ENCODE results near the gene AKAP4. TPM values are rescaled to one million over a fixed set of nuclear protein-coding genes. Genes with fewer than 3 reads are reported as not detected.

AKAP4 gene
- total and polyA plus RNA-seq, 4 donors, result not detected

DNA sequence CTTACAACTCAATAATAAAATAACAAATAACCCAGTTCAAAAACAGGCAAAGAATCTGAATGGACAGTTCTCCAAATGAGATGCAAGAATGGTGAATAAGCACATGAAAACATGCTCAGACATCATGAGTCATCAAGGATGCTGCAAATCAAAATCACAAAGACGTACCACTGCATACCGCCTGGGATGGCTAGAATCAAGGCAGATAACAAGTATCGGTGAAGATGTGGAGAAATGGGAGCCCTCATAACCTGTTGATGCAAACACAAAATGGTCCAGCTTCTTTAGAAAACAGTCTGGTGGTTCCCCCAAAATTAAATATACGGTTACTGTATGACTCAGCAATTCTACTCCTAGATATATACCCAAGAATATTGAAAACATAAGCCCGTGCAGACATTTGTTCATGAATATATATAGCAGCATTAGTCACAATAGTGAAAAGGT lies 32.5 kb downstream of the AKAP4 start:
- no peak overlapping the region for H3K27ac ChIP-seq (ENCODE audit: low read depth in 1 of 2, low read length in 2 of 2)
- no peaks in the 10 kb centered on the region for H3K4me1 ChIP-seq (ENCODE audit: control insufficient read depth in 4 of 4, insufficient read depth in 4 of 4, low read length in 3 of 4)
- H3K9ac ChIP-seq (ENCODE audit: low read depth in 1 of 2, low read length in 2 of 2), result no peak overlapping the region
- H3K27me3 ChIP-seq (ENCODE audit: control insufficient read depth in 4 of 4, insufficient read depth in 4 of 4, low read length in 3 of 4), result no peaks in the 10 kb centered on the region
- TF ChIP-seq NR2F2 (IDR thresholded peaks at IDR 0.05) (no peak), EGR1 (IDR thresholded peaks at IDR 0.05; ENCODE audit: low read depth in 2 of 2) (no peak)
- no peaks in the 10 kb centered on the region for H3K9me3 ChIP-seq (ENCODE audit: control insufficient read depth in 4 of 4, low read length in 3 of 4)
- no peak for DNase-seq (ENCODE audit: low spot score)
- 80% methylated on average over 5 of the region's 5 CpGs for WGBS
- no peaks in the 10 kb centered on the region for H3K36me3 ChIP-seq (ENCODE audit: control insufficient read depth in 4 of 4, insufficient read depth in 3 of 4, low read depth in 1 of 4, low read length in 3 of 4)
- H3K4me3 ChIP-seq (ENCODE audit: low read depth in 1 of 3, low read length in 3 of 3), result no peak overlapping the region

DNA sequence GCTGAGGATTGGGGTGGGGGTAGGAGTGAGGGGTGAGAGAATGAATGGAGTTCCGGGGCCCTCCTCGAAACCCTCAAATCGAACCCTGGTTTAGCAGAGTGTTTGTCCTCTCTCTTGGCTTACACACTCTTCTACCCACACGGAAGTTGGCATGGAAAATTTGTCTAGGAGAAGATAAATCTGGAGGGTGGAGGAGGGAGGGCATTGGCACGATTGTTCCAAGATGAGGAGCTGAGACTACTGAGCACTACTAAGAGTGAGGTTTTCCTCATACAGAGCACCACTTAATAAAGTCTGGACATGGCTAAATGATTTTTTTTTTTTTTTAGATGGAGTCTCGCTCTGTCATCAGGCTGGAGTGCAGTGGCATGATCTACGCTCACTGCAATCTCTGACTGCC lies 33.4 kb downstream of the AKAP4 start:
- DNase-seq (ENCODE audit: low spot score), result no peak
- H3K9me3 ChIP-seq (ENCODE audit: control insufficient read depth in 4 of 4, low read length in 3 of 4), result no peaks in the 10 kb centered on the region

DNA sequence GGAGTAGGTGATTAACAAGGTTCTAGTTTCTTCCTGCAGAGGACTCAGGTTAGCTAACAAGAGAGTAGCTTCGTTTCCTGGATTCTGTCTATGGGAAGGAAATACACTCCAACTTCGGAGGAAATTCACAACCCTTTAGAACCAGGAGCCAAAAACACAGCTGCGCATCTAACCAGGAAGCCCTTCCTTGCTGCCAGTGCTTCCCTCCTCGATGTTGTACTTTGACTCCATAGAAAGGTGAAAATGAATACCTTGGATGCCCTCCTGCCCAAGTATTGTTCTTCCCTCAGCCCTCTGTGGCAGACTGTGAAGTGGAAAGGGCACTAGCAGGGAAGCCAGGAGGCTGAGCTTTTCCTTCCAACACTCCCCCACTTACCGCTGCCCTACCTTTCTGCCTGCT lies 35.1 kb downstream of the AKAP4 start:
- no peak overlapping the region for H3K4me3 ChIP-seq (ENCODE audit: low read depth in 1 of 3, low read length in 3 of 3)
- H3K9ac ChIP-seq (ENCODE audit: low read depth in 1 of 2, low read length in 2 of 2), result no peak overlapping the region
- 77% methylated on average over 5 of the region's 5 CpGs for WGBS
- no peaks in the 10 kb centered on the region for H3K36me3 ChIP-seq (ENCODE audit: control insufficient read depth in 4 of 4, insufficient read depth in 3 of 4, low read depth in 1 of 4, low read length in 3 of 4)
- H3K27ac ChIP-seq (ENCODE audit: low read depth in 1 of 2, low read length in 2 of 2), result no peak overlapping the region
- H3K9me3 ChIP-seq (ENCODE audit: control insufficient read depth in 4 of 4, low read length in 3 of 4), result no peaks in the 10 kb centered on the region
- H3K4me1 ChIP-seq (ENCODE audit: control insufficient read depth in 4 of 4, insufficient read depth in 4 of 4, low read length in 3 of 4), result no peaks in the 10 kb centered on the region
- no peak for TF ChIP-seq GABPA (IDR thresholded peaks at IDR 0.05 in 1 of 2, conservative IDR thresholded peaks at IDR 0.05 in 1 of 2)
- no peak for TF ChIP-seq EGR1 (IDR thresholded peaks at IDR 0.05; ENCODE audit: low read depth in 2 of 2)
- no peak for TF ChIP-seq JUND (IDR thresholded peaks at IDR 0.05)
- TF ChIP-seq RXRA (IDR thresholded peaks at IDR 0.05), result no peak
- no peak for TF ChIP-seq SP1 (IDR thresholded peaks at IDR 0.05)
- no peak for TF ChIP-seq YY1 (IDR thresholded peaks at IDR 0.05)
- no peak for TF ChIP-seq FOXA1 (IDR thresholded peaks at IDR 0.05)
- TF ChIP-seq, protein P1, sequence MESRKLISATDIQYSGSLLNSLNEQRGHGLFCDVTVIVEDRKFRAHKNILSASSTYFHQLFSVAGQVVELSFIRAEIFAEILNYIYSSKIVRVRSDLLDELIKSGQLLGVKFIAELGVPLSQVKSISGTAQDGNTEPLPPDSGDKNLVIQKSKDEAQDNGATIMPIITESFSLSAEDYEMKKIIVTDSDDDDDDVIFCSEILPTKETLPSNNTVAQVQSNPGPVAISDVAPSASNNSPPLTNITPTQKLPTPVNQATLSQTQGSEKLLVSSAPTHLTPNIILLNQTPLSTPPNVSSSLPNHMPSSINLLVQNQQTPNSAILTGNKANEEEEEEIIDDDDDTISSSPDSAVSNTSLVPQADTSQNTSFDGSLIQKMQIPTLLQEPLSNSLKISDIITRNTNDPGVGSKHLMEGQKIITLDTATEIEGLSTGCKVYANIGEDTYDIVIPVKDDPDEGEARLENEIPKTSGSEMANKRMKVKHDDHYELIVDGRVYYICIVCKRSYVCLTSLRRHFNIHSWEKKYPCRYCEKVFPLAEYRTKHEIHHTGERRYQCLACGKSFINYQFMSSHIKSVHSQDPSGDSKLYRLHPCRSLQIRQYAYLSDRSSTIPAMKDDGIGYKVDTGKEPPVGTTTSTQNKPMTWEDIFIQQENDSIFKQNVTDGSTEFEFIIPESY (IDR thresholded peaks at IDR 0.05), result no peak
- no peak for TF ChIP-seq TAF1 (conservative IDR thresholded peaks at IDR 0.05)
- TF ChIP-seq, protein P2, sequence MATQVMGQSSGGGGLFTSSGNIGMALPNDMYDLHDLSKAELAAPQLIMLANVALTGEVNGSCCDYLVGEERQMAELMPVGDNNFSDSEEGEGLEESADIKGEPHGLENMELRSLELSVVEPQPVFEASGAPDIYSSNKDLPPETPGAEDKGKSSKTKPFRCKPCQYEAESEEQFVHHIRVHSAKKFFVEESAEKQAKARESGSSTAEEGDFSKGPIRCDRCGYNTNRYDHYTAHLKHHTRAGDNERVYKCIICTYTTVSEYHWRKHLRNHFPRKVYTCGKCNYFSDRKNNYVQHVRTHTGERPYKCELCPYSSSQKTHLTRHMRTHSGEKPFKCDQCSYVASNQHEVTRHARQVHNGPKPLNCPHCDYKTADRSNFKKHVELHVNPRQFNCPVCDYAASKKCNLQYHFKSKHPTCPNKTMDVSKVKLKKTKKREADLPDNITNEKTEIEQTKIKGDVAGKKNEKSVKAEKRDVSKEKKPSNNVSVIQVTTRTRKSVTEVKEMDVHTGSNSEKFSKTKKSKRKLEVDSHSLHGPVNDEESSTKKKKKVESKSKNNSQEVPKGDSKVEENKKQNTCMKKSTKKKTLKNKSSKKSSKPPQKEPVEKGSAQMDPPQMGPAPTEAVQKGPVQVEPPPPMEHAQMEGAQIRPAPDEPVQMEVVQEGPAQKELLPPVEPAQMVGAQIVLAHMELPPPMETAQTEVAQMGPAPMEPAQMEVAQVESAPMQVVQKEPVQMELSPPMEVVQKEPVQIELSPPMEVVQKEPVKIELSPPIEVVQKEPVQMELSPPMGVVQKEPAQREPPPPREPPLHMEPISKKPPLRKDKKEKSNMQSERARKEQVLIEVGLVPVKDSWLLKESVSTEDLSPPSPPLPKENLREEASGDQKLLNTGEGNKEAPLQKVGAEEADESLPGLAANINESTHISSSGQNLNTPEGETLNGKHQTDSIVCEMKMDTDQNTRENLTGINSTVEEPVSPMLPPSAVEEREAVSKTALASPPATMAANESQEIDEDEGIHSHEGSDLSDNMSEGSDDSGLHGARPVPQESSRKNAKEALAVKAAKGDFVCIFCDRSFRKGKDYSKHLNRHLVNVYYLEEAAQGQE (IDR thresholded peaks at IDR 0.05), result no peak
- TF ChIP-seq MAX (IDR thresholded peaks at IDR 0.05), result no peak
- TF ChIP-seq CTCF (IDR thresholded peaks at IDR 0.05; ENCODE audit: low read depth, low read length, missing input control), result no peak
- TF ChIP-seq ATF3 (IDR thresholded peaks at IDR 0.05), result no peak
- TF ChIP-seq HNF4A (conservative IDR thresholded peaks at IDR 0.05), result no peak
- TF ChIP-seq HNF4G (IDR thresholded peaks at IDR 0.05), result no peak
- TF ChIP-seq RAD21 (IDR thresholded peaks at IDR 0.05), result no peak
- DNase-seq (ENCODE audit: low spot score), result no peak
- no peaks in the 10 kb centered on the region for H3K27me3 ChIP-seq (ENCODE audit: control insufficient read depth in 4 of 4, insufficient read depth in 4 of 4, low read length in 3 of 4)

More for the DNA sequence above, 33.4 kb downstream of the AKAP4 start:
- Histone ChIP-seq H3K27ac (ENCODE audit: low read depth in 1 of 2, low read length in 2 of 2) (no peak overlapping the region), H3K4me3 (ENCODE audit: low read depth in 1 of 3, low read length in 3 of 3) (no peak overlapping the region), H3K9ac (ENCODE audit: low read depth in 1 of 2, low read length in 2 of 2) (no peak overlapping the region), H3K27me3 (ENCODE audit: control insufficient read depth in 4 of 4, insufficient read depth in 4 of 4, low read length in 3 of 4) (no peaks in the 10 kb centered on the region), H3K36me3 (ENCODE audit: control insufficient read depth in 4 of 4, insufficient read depth in 3 of 4, low read depth in 1 of 4, low read length in 3 of 4) (no peaks in the 10 kb centered on the region), H3K4me1 (ENCODE audit: control insufficient read depth in 4 of 4, insufficient read depth in 4 of 4, low read length in 3 of 4) (no peaks in the 10 kb centered on the region)
- TF ChIP-seq TAF1 (conservative IDR thresholded peaks at IDR 0.05), result no peak
- WGBS, result 91% methylated on average over 7 of the region's 7 CpGs

Data from liver (tissue), 9 donors.